ENCODE data around the gene PCDH9. TPM values are rescaled to one million over a fixed set of nuclear protein-coding genes. Genes with fewer than 3 reads are reported as not detected.

PCDH9 gene
- total and polyA plus RNA-seq, 8 donors = 0.46 to 3.8 (median 1.5) TPM

- Histone ChIP-seq H3K36me3 (no peaks in the 10 kb centered on the region), H3K9me3 (no peaks in the 10 kb centered on the region), H3K27ac (no peak overlapping the region), H3K27me3 (no peaks in the 10 kb centered on the region), H3K4me1 (no peaks in the 10 kb centered on the region), H3K4me3 (no peak overlapping the region)
- DNase-seq (no peak), ATAC-seq (no peak), FAIRE-seq (no peak)
- TF ChIP-seq, protein P1, sequence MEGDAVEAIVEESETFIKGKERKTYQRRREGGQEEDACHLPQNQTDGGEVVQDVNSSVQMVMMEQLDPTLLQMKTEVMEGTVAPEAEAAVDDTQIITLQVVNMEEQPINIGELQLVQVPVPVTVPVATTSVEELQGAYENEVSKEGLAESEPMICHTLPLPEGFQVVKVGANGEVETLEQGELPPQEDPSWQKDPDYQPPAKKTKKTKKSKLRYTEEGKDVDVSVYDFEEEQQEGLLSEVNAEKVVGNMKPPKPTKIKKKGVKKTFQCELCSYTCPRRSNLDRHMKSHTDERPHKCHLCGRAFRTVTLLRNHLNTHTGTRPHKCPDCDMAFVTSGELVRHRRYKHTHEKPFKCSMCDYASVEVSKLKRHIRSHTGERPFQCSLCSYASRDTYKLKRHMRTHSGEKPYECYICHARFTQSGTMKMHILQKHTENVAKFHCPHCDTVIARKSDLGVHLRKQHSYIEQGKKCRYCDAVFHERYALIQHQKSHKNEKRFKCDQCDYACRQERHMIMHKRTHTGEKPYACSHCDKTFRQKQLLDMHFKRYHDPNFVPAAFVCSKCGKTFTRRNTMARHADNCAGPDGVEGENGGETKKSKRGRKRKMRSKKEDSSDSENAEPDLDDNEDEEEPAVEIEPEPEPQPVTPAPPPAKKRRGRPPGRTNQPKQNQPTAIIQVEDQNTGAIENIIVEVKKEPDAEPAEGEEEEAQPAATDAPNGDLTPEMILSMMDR (IDR thresholded peaks at IDR 0.05) = no peak
- intact Hi-C loops (cut with DNase I) = no loop called here
- WGBS, 2 donors = 45 to 48% methylated on average over 3 of the region's 3 CpGs
Observed at GRCh38 chr13:66958611-66959010, 271.5 kb downstream of the PCDH9 start.

- Histone ChIP-seq H3K4me3 (no peak overlapping the region), H3K4me1 (no peaks in the 10 kb centered on the region), H3K27ac (no peak overlapping the region), H3K9me3 (no peaks in the 10 kb centered on the region), H3K27me3 (peaks cover 0 to 3% (median 0%) of the 10 kb centered on the region in 4 donors), H3K36me3 (no peaks in the 10 kb centered on the region)
- ATAC-seq (no peak), DNase-seq (no peak), FAIRE-seq (no peak)
- TF ChIP-seq, protein P1 (IDR thresholded peaks at IDR 0.05) = no peak
- intact Hi-C loops (cut with DNase I) = no loop called here
- 78 to 86% methylated on average over 4 of the region's 4 CpGs for WGBS, 2 donors
Observed at GRCh38 chr13:66952507-66952906, 277.6 kb downstream of the PCDH9 start.

GRCh38 chr13:66951426-66951825 is 278.7 kb downstream of the PCDH9 start:
- intact Hi-C loops (cut with DNase I) = no loop called here
- WGBS, 2 donors = 75 to 76% methylated on average over 2 of the region's 2 CpGs
- Histone ChIP-seq H3K4me3 (no peak overlapping the region), H3K36me3 (no peaks in the 10 kb centered on the region), H3K27me3 (peaks cover 0 to 3% (median 0%) of the 10 kb centered on the region in 4 donors), H3K9me3 (no peaks in the 10 kb centered on the region), H3K27ac (no peak overlapping the region), H3K4me1 (no peaks in the 10 kb centered on the region)
- no peak for ATAC-seq
- TF ChIP-seq, protein P1 (IDR thresholded peaks at IDR 0.05) = no peak
- no peak for FAIRE-seq
- no peak for DNase-seq

DNA sequence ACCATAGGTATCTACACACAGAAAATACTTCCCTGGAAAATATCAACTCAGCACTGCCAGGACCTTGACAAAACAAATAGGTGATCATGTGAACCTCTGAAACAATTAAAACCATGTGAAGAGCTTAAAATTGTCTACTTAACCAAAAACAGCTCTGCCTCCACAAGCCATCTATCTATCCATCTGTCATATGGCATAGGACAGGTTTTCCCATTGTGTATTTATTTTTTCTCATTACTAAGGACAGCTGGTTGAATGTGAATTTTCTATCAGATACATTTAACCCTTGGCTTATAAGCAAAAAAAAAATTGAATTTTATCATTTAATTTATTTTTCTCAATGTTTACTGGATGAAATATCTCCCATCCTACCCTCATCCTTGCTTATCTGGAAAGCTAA is 279.5 kb downstream of the PCDH9 start:
- Histone ChIP-seq H3K4me3 (no peak overlapping the region), H3K4me1 (no peaks in the 10 kb centered on the region), H3K27me3 (peaks cover 0 to 3% (median 0%) of the 10 kb centered on the region in 4 donors), H3K36me3 (no peaks in the 10 kb centered on the region), H3K27ac (no peak overlapping the region), H3K9me3 (no peaks in the 10 kb centered on the region)
- FAIRE-seq = no peak
- intact Hi-C loops (cut with DNase I) = no loop called here
- no peak for ATAC-seq
- TF ChIP-seq, protein P1 (IDR thresholded peaks at IDR 0.05) = no peak
- no peak for DNase-seq

- DNase-seq = no peak
- TF ChIP-seq, protein P1 (IDR thresholded peaks at IDR 0.05) = no peak
Observed at GRCh38 chr13:66948910-66949309, 281.2 kb downstream of the PCDH9 start.

More at GRCh38 chr13:66948910-66949309, 281.2 kb downstream of the PCDH9 start:
- 60 to 72% methylated on average over 6 of the region's 6 CpGs for WGBS, 2 donors
- intact Hi-C loops (cut with DNase I) = no loop called here
- Histone ChIP-seq H3K4me3 (no peak overlapping the region), H3K36me3 (no peaks in the 10 kb centered on the region), H3K9me3 (no peaks in the 10 kb centered on the region), H3K27me3 (peaks cover 0 to 3% (median 0%) of the 10 kb centered on the region in 4 donors), H3K27ac (no peak overlapping the region), H3K4me1 (no peaks in the 10 kb centered on the region)
- ATAC-seq (no peak), FAIRE-seq (no peak)
